Activated gamma-delta T cell treated with anti-CD3 and anti-CD28 coated beads, Interleukin-2, amount 50 U/mL, for 16 hours (primary cell): Measurements from ENCODE around the gene GPX4.

Source experiments
- DNase-seq: peaks from one replicate; pipeline ENCODE4 v3.0.0-alpha.2; 2020; ENCODE audit warnings: low read depth

Gene GPX4

GRCh38 chr19:1130771-1131717, 27.2 kb downstream of the GPX4 start:
- no peak for DNase-seq

GRCh38 chr19:1131718-1132551, 28.1 kb downstream of the GPX4 start:
- DNase-seq, result peak; percentile 79

- DNase-seq, result no peak
These were observed 29.0 kb downstream of the GPX4 start for GRCh38 chr19:1132552-1133383.

GRCh38 chr19:1133471-1133929, 29.7 kb downstream of the GPX4 start:
- peak; percentile 55 for DNase-seq

- no peak for DNase-seq
These were observed 30.6 kb downstream of the GPX4 start for GRCh38 chr19:1134431-1134830.

GRCh38 chr19:1135454-1135853, 31.7 kb downstream of the GPX4 start:
- DNase-seq, result no peak

- no peak for DNase-seq
These were observed 32.4 kb downstream of the GPX4 start for GRCh38 chr19:1136201-1136600.

- DNase-seq, result no peak
These were observed 33.0 kb downstream of the GPX4 start for GRCh38 chr19:1136621-1137317.

- no peak for DNase-seq
These were observed 34.3 kb downstream of the GPX4 start for GRCh38 chr19:1138121-1138520.

GRCh38 chr19:1139126-1139525, 35.3 kb downstream of the GPX4 start:
- no peak for DNase-seq

GRCh38 chr19:1140272-1141027, 36.7 kb downstream of the GPX4 start:
- no peak for DNase-seq

GRCh38 chr19:1141944-1142343, 38.1 kb downstream of the GPX4 start:
- DNase-seq, result no peak

GRCh38 chr19:1143828-1144399, 40.1 kb downstream of the GPX4 start:
- DNase-seq, result no peak

- DNase-seq, result no peak
These were observed 40.9 kb downstream of the GPX4 start for GRCh38 chr19:1144741-1145140.

GRCh38 chr19:1145635-1146411, 42.0 kb downstream of the GPX4 start:
- no peak for DNase-seq

- DNase-seq, result no peak
These were observed 42.6 kb downstream of the GPX4 start for GRCh38 chr19:1146412-1146699.

- DNase-seq, result no peak
These were observed 43.3 kb downstream of the GPX4 start for GRCh38 chr19:1146858-1147780.

- DNase-seq, result no peak
These were observed 44.2 kb downstream of the GPX4 start for GRCh38 chr19:1147934-1148549.
